ENCODE results near the gene ASTN2.

ASTN2 gene

DNA sequence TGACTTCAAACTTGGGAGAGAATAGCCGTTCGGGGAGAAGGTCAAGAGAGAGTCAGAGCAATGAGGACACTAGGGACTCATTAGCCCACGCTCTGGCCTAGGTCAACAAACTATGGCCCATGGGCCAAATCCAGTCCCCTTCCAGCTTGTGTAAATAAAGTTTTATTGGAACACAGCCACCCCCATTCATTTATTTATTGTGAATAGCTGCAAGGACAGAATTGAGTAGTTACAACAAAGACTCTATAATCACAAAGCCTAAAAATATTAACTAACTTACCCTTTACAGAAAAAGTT, 760.9 kb downstream of the ASTN2 start:
- Histone ChIP-seq H3K4me1 (ENCODE audit: control insufficient read depth, insufficient read depth, low read length) (peaks cover 7% of the 10 kb centered on the region; the same call in 1 of the 2 replicates), H3K36me3 (ENCODE audit: control insufficient read depth, insufficient read depth, low read length) (no peaks in the 10 kb centered on the region), H3K4me3 (ENCODE audit: low read depth, low read length) (no peak overlapping the region), H3K9ac (ENCODE audit: low read length) (no peak overlapping the region), H3K27ac (ENCODE audit: low read depth, low read length) (no peak overlapping the region), H3K27me3 (ENCODE audit: control insufficient read depth, insufficient read depth, low read length) (no peaks in the 10 kb centered on the region), H3K9me3 (ENCODE audit: control insufficient read depth, insufficient read depth, low read depth, low read length) (no peaks in the 10 kb centered on the region)

DNA sequence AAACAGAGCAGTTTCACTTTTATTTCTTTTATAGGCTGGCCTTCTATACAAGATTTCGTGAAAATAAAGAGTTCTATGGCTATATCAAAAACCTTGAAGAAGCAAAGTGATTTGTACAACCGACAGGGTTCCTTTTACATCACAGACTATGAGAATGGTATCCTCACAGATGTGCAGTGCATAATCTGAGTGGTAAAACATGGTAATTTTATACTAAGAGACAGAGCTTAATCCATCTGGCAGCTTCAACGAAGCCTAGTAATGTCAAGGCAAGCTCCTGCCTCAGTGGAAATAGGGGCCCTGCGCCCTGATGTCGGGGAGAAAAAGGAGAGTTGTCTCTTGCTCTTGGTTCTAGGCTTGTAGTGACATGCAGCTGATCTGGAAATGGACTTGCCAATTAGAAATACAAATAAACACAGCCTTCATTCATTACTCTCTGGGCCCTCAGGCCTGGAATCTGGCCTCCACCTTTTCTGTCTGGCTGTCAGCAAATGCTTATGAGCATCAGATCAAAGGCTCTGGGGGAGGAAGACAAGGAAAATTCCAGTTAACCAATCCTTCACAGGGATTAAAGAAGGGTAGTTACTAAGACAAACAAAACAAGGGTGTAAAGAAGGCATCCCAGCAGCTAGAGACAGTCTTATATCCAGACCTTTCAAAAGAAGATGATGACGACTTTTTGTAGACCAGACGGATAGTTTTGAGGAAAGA, 761.4 kb downstream of the ASTN2 start:
- H3K9me3 ChIP-seq (ENCODE audit: control insufficient read depth, insufficient read depth, low read depth, low read length), result no peaks in the 10 kb centered on the region
- peaks cover 7% of the 10 kb centered on the region; the same call in 1 of the 2 replicates for H3K4me1 ChIP-seq (ENCODE audit: control insufficient read depth, insufficient read depth, low read length)
- H3K27me3 ChIP-seq (ENCODE audit: control insufficient read depth, insufficient read depth, low read length), result no peaks in the 10 kb centered on the region
- no peaks in the 10 kb centered on the region for H3K36me3 ChIP-seq (ENCODE audit: control insufficient read depth, insufficient read depth, low read length)
- no peak overlapping the region for H3K4me3 ChIP-seq (ENCODE audit: low read depth, low read length)
- H3K27ac ChIP-seq (ENCODE audit: low read depth, low read length), result no peak overlapping the region
- H3K9ac ChIP-seq (ENCODE audit: low read length), result no peak overlapping the region

DNA sequence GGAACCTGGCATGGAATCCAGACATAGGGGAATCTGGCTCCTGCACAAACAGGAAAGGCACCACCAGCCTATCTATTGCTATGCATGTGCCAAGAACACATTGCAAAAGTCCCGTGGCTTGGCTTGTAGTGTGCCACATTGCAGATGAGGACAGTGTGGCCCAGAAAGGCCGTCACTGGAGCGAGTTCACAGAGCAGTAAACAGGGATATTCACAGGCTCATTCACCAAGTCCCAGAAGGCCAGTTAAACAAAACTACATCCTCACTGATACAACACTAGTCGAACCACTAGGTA, 767.4 kb downstream of the ASTN2 start:
- Histone ChIP-seq H3K27ac (ENCODE audit: low read depth, low read length) (no peak overlapping the region), H3K9ac (ENCODE audit: low read length) (no peak overlapping the region), H3K4me1 (ENCODE audit: control insufficient read depth, insufficient read depth, low read length) (no peaks in the 10 kb centered on the region), H3K27me3 (ENCODE audit: control insufficient read depth, insufficient read depth, low read length) (no peaks in the 10 kb centered on the region), H3K36me3 (ENCODE audit: control insufficient read depth, insufficient read depth, low read length) (no peaks in the 10 kb centered on the region), H3K4me3 (ENCODE audit: low read depth, low read length) (no peak overlapping the region), H3K9me3 (ENCODE audit: control insufficient read depth, insufficient read depth, low read depth, low read length) (no peaks in the 10 kb centered on the region)

DNA sequence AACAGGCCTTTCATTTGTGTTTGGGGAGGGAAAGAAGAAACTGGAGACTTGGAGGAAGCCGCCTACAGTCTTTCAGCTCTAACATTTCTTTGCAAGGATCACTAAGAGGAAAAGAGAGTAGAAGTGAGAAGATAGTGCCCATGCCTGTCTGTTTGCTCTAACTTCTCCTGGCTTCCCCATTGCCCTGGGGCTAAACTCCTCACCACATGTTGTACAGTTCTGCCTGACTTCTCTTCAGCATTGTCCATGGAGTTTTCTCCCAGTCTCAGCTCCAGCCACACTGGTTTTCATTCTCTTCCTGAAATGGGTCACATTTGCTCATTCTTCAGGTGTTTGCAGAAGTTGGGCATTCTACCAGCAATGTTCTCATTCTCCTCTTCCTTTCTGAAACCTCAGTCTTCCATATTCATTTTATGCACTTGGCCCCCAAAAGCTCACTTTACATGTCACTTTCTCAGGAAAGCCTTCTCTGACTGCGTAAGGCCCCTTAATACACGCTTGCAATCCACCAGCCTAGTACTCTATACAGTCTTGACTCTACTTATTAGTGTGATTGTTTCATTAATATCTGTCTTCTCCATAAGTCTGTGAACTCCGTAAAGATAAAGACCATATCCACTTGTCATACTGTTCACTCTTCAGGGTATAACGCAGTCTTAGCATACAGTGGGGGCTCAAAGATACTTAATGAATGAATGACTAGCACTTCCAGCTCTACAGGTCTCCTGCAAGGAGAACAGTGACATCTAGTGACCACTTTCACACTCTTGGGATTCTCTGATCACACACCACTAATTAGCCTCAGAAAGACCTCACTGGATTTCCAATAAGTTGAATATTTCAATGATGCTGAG, 768.0 kb downstream of the ASTN2 start:
- Histone ChIP-seq H3K27ac (ENCODE audit: low read depth, low read length) (no peak overlapping the region), H3K4me1 (ENCODE audit: control insufficient read depth, insufficient read depth, low read length) (no peaks in the 10 kb centered on the region), H3K4me3 (ENCODE audit: low read depth, low read length) (no peak overlapping the region), H3K9me3 (ENCODE audit: control insufficient read depth, insufficient read depth, low read depth, low read length) (no peaks in the 10 kb centered on the region), H3K27me3 (ENCODE audit: control insufficient read depth, insufficient read depth, low read length) (no peaks in the 10 kb centered on the region), H3K9ac (ENCODE audit: low read length) (no peak overlapping the region), H3K36me3 (ENCODE audit: control insufficient read depth, insufficient read depth, low read length) (no peaks in the 10 kb centered on the region)

DNA sequence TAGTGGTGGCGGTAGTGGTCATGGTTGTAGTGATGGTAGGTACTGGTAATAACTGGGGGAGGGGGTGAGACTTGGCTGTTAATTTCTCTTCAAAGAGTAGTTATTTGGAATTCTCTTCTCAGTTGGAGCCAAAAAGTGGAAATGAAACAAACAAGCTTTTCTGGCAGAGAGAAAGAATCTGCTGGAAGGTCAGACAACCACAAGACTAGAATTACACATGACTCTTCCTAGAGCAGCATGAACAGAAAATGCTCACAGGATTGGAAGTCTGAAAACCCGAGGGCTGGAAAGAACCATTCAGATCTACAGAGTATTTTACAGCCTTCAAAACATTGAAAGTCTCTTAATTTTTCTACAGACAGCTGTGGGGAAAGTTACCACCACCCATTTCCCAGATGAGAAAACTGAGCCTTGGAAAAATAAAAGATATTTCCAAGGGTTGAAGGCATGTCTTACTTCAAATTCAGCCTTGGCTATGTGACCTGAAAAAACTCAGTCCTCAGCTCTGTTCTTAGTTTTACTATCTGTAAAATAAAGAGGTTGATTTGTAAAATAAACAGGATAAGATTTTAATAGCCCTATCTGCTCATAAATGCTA, 770.7 kb downstream of the ASTN2 start:
- H3K36me3 ChIP-seq (ENCODE audit: control insufficient read depth, insufficient read depth, low read length), result no peaks in the 10 kb centered on the region

DNA sequence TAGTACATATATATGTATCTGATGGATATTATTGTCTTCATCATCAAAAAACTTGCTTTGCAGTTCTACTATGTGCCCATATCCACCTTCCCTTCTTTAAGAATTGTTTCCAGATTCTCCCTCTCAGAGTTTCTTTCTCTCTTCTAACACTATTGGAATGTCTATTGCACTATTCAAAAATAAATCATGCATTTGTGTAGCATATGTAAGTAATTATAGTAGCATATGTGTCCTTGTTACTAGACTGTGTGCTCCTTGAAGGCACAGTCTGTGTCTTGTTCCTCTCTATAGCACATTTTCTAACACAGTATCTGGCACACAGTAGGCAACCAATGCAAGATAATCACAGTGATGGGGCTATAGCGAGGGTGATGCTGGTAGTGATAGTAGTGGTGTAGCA, 771.2 kb downstream of the ASTN2 start:
- no peak overlapping the region for H3K4me3 ChIP-seq (ENCODE audit: low read depth, low read length)
- no peaks in the 10 kb centered on the region for H3K9me3 ChIP-seq (ENCODE audit: control insufficient read depth, insufficient read depth, low read depth, low read length)
- H3K9ac ChIP-seq (ENCODE audit: low read length), result no peak overlapping the region
- no peak overlapping the region for H3K27ac ChIP-seq (ENCODE audit: low read depth, low read length)
- H3K27me3 ChIP-seq (ENCODE audit: control insufficient read depth, insufficient read depth, low read length), result no peaks in the 10 kb centered on the region
- no peaks in the 10 kb centered on the region for H3K36me3 ChIP-seq (ENCODE audit: control insufficient read depth, insufficient read depth, low read length)
- H3K4me1 ChIP-seq (ENCODE audit: control insufficient read depth, insufficient read depth, low read length), result no peaks in the 10 kb centered on the region

More for the DNA sequence above, 770.7 kb downstream of the ASTN2 start:
- no peaks in the 10 kb centered on the region for H3K4me1 ChIP-seq (ENCODE audit: control insufficient read depth, insufficient read depth, low read length)
- no peaks in the 10 kb centered on the region for H3K27me3 ChIP-seq (ENCODE audit: control insufficient read depth, insufficient read depth, low read length)
- no peak overlapping the region for H3K9ac ChIP-seq (ENCODE audit: low read length)
- H3K4me3 ChIP-seq (ENCODE audit: low read depth, low read length), result no peak overlapping the region
- no peak overlapping the region for H3K27ac ChIP-seq (ENCODE audit: low read depth, low read length)
- no peaks in the 10 kb centered on the region for H3K9me3 ChIP-seq (ENCODE audit: control insufficient read depth, insufficient read depth, low read depth, low read length)

DNA sequence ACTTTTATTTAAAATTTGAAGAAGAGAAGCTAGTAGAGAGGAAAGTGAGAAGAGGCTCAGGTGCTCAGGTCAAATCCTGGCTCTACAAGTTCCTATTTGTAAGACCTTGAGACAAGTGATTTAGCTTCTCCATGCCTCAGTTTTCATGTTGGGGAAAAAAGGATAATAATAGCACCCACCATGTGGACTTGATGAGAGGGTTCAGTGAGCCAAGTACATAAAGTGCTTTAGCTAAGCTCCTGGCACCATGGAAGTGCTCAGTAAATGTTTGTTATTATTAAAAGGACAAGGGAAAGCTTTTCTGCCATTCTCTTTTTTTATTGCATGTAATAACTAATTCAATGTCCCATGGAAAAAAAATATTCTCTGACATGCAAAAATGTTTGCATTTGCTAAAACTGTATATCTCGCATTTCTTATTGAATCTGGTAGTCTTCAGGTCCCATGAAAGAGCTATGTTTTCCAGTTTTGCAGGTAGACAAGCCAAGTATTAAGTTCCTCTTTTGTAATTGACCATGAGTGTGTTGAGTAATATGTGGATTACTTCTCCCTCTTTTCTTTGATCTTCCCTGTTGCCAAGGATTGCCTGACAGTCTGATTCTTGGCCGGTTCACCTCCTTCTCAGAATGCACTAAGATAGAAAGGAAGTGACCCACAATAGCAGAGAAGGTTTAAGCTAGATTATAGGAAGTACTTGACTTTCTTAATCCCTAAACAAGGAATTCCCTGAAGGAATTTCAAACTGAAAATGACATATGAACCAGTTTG, 773.4 kb downstream of the ASTN2 start:
- no peaks in the 10 kb centered on the region for H3K27me3 ChIP-seq (ENCODE audit: control insufficient read depth, insufficient read depth, low read length)
- no peak overlapping the region for H3K27ac ChIP-seq (ENCODE audit: low read depth, low read length)
- no peak overlapping the region for H3K4me3 ChIP-seq (ENCODE audit: low read depth, low read length)
- H3K9me3 ChIP-seq (ENCODE audit: control insufficient read depth, insufficient read depth, low read depth, low read length), result no peaks in the 10 kb centered on the region
- no peak overlapping the region for H3K9ac ChIP-seq (ENCODE audit: low read length)
- no peaks in the 10 kb centered on the region for H3K36me3 ChIP-seq (ENCODE audit: control insufficient read depth, insufficient read depth, low read length)
- no peaks in the 10 kb centered on the region for H3K4me1 ChIP-seq (ENCODE audit: control insufficient read depth, insufficient read depth, low read length)

DNA sequence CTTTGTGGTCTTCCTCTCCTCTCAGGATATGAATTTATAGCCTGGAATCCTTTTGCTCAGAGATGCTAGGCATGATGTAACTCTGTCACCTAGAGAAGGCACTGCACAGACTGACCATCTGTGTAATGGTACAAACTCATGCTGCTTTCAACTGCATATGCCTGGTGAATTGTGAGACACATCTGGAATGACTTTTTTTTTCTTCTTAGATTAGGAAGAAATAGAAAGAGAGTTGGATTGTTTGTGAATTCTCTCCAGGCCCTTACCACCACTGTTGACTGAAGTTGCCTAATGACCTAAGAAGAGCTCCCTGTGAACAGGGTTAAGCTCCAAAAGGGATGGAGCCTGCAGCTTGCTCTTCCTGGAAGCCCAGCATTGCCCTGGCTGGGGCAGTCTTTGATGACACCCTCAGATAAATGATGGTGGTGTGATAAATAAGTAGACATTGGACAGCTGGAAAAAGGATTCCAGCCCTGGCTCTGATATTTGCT, 775.6 kb downstream of the ASTN2 start:
- H3K27ac ChIP-seq (ENCODE audit: low read depth, low read length), result no peak overlapping the region

DNA sequence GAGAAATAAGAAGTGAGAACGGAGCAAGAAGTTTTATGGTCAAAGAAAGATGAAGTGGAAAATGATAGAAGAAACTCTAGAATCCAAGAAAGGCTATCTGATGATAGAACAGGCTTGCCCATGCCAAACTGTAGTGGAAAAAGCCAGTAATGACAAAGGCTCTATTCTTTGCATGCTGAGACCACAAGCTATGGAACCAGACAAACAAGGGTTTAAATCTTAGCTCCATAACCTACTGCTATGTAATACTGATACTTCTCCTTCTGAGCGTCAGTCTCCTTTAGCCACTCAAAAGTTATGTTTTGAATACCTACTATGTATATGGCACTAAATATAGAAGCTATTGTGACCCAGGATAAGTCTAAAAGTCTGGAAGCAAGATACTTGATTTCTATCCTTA, 778.9 kb downstream of the ASTN2 start:
- Histone ChIP-seq H3K4me3 (ENCODE audit: low read depth, low read length) (no peak overlapping the region), H3K9me3 (ENCODE audit: control insufficient read depth, insufficient read depth, low read depth, low read length) (no peaks in the 10 kb centered on the region)

More for the DNA sequence above, 775.6 kb downstream of the ASTN2 start:
- no peaks in the 10 kb centered on the region for H3K9me3 ChIP-seq (ENCODE audit: control insufficient read depth, insufficient read depth, low read depth, low read length)
- no peak overlapping the region for H3K4me3 ChIP-seq (ENCODE audit: low read depth, low read length)
- H3K9ac ChIP-seq (ENCODE audit: low read length), result no peak overlapping the region
- H3K36me3 ChIP-seq (ENCODE audit: control insufficient read depth, insufficient read depth, low read length), result no peaks in the 10 kb centered on the region
- H3K4me1 ChIP-seq (ENCODE audit: control insufficient read depth, insufficient read depth, low read length), result no peaks in the 10 kb centered on the region
- H3K27me3 ChIP-seq (ENCODE audit: control insufficient read depth, insufficient read depth, low read length), result no peaks in the 10 kb centered on the region

DNA sequence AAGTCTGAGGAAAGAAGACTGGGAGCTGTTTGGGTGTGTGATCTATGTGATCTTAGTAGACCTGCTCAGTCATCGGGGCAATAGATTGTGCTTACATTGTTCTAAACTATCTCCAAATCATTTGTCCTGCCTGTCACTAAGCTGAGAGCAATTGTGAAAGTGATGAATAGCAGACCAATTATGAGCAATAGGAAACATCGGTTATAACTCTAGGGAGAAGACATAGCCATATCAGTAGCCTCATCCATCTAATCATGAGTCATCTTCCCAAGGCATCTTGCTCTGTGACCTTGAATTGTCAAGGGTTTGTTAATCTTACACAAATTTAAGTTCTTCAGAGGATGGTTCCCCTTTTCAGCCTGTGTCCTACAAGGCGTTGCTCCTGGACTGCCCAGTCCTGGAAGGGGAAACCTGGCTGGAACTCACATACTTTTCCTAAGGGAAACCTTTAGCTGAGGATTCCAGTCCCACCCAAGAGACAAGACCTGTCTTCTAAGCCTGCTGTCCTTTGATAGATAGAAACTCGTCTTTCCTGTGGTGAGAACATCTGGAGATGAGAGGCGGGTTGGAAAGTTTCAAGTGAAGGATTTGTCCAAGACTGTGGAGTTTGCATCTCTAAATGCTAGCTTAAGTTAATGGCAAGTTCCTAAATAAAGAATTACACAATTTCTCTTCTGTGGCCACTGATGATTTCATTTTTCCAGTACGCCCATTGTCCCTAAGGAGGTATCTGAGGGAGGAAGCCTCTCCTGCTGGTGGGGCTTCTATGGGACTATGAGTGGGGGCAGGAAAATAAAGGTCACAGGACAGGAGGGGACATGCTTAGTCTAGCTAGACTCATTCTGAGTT, 781.6 kb downstream of the ASTN2 start:
- no peaks in the 10 kb centered on the region for H3K36me3 ChIP-seq (ENCODE audit: control insufficient read depth, insufficient read depth, low read length)
- no peak overlapping the region for H3K27ac ChIP-seq (ENCODE audit: low read depth, low read length)
- no peak overlapping the region for H3K4me3 ChIP-seq (ENCODE audit: low read depth, low read length)
- no peak overlapping the region for H3K9ac ChIP-seq (ENCODE audit: low read length)
- no peaks in the 10 kb centered on the region for H3K9me3 ChIP-seq (ENCODE audit: control insufficient read depth, insufficient read depth, low read depth, low read length)
- H3K4me1 ChIP-seq (ENCODE audit: control insufficient read depth, insufficient read depth, low read length), result no peaks in the 10 kb centered on the region
- H3K27me3 ChIP-seq (ENCODE audit: control insufficient read depth, insufficient read depth, low read length), result no peaks in the 10 kb centered on the region

More for the DNA sequence above, 778.9 kb downstream of the ASTN2 start:
- Histone ChIP-seq H3K36me3 (ENCODE audit: control insufficient read depth, insufficient read depth, low read length) (no peaks in the 10 kb centered on the region), H3K27ac (ENCODE audit: low read depth, low read length) (no peak overlapping the region), H3K4me1 (ENCODE audit: control insufficient read depth, insufficient read depth, low read length) (no peaks in the 10 kb centered on the region), H3K27me3 (ENCODE audit: control insufficient read depth, insufficient read depth, low read length) (no peaks in the 10 kb centered on the region), H3K9ac (ENCODE audit: low read length) (no peak overlapping the region)

All from HUES6 (cell line).